T-helper 22 cell (primary cell): Measurements from ENCODE around the gene OGG1.
A peak's percentile ranks its signal among the peaks of the same experiment; 100 is the strongest.

Experiments
- DNase-seq: peaks from one replicate; pipeline ENCODE4 v3.0.0-alpha.2; 2020; ENCODE audit warnings: low read depth

The OGG1 gene

DNA sequence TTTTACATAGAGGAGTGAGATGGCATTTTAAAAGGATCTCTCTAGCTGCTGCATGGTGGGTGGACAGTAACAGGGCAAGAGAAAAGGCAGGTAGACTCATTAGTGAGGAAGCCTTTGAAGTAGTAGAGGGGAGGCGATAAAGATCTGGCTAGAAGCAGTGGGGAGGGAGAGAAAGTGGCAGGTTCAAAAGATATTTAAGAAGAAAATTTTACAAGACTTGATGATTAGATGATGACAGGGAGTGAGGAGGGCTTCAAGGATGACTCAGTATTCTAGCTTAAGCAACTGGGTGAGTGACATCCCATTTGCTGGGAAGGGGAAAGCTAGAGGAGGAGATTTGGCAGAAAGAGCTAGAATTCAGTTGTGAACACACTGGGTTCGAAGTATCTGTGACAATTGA is 22.0 kb upstream of the OGG1 start:
- DNase-seq = no peak

- DNase-seq = no peak
These were observed 20.3 kb upstream of the OGG1 start for GRCh38 chr3:9729419-9729818.

DNA sequence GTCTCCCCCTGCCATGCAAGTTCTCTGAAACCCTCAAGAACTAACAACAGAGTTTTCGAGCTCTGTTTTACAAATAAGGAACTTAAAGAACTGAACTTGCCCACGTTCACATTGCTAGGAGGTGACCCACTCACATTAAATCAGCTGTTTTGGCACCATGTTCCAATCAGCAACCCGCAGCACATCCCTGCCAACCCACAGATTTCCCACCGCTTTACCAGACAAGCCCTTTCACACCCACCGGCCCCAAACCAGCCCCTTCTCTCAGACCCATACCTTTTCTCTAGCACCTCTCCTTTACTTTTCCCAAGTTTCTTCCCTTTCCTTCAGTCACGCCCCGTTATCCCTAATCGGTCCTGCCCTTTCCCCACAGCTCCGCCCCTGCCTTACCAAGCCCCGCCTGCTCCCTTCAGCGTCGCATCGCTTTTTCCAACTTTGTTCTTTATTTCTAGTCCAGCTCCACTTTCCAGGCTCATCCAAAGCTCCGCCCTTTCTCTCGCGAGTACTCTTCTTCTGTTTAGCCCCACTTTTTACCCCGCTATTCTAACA is 19.0 kb upstream of the OGG1 start:
- no peak for DNase-seq

DNA sequence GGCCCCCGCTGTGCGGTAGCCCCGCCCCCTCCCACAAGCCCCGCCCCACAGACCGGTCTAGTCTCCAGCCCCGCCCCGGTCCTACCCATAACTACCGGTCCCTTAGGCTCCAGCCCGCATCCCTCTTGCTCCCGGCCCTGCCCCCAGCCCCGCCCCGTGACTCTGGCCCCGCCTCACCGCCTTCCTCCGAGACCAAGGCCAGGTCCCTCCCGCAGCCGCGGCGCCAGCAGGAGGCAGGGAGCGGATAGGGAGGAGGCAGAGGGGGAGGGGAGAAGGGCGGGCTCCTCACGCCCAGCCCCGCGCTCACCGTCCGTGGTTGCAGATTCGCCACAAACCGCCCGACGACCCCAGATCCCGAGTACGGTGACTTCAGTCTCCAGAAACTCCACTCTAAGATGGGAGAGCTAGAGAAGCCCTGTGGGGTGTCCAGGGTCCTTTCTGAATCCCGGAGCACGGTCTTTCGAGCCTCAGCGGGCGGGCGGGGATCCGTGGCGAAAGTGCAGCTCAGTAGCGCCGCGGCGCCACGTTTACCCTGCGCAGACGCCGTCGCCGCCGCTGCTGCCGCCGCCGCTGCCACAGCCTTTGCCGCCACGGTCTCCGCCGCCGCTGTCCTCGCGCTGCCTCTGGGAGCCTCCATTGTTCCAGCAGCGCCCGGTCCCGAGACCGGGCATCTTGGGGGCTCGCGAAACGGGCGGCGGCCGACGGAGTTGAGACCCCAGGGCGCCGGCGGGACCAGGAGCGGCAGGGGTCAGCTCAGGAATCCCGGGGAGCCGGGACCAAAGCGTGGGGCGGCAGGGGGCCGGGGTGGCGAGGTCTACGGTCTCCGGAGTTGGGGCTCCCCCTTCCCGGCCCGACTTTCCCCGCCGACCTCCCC is 18.3 kb upstream of the OGG1 start, which contains the start of gene BRPF1:
BRPF1 (plus strand) TSS at position 530 of the 874 bp plus-strand sequence. CDS start 2,406 bp downstream, outside the sequence.
- peak; percentile 100 for DNase-seq

- peak; percentile 23 for DNase-seq
These were observed 17.5 kb upstream of the OGG1 start for GRCh38 chr3:9732080-9732739.

- DNase-seq = no peak
These were observed 17.0 kb upstream of the OGG1 start for GRCh38 chr3:9732740-9733115.

GRCh38 chr3:9736831-9737230 is 12.9 kb upstream of the OGG1 start:
- no peak for DNase-seq

GRCh38 chr3:9739181-9739580 is 10.6 kb upstream of the OGG1 start:
- DNase-seq = no peak

DNA sequence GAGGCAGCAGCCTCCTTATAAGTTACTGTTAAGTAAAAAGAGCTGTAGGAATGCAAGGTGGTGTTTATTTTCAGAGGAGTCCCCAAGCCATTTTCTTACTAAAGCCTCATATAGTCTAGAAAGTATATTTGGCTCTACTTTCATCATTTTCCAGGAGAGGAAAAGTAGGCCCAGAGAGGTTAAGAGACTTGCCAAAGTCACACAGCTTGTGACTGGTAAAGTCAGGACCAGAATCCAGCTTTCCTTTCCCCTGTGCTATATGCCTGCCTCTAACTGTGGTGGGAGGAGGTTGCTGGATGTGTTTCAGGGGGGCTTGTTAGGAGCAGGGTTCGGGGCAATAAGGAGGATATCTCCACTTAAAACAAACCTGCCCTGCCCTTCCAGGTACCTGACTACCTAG is 7.2 kb upstream of the OGG1 start:
- no peak for DNase-seq

DNA sequence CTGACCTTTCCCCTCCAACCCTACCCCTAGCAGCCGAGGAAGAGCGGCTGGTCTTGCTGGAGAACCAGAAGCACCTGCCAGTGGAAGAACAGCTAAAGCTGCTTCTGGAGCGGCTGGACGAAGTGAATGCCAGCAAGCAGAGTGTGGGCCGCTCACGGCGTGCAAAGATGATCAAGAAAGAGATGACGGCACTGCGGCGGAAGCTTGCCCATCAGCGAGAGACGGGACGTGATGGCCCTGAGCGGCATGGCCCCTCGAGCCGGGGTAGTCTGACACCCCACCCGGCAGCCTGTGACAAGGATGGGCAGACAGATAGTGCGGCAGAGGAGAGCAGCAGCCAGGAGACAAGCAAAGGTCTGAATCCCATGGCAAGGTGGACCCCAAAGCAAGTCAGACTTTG is 6.2 kb upstream of the OGG1 start:
- no peak for DNase-seq

GRCh38 chr3:9744162-9744561 is 5.6 kb upstream of the OGG1 start:
- no peak for DNase-seq

GRCh38 chr3:9745521-9745920 is 4.2 kb upstream of the OGG1 start:
- DNase-seq = no peak

- DNase-seq = no peak
These were observed 3.4 kb upstream of the OGG1 start for GRCh38 chr3:9746330-9746729.

- no peak for DNase-seq
These were observed 2.5 kb upstream of the OGG1 start for GRCh38 chr3:9747267-9747666.

DNA sequence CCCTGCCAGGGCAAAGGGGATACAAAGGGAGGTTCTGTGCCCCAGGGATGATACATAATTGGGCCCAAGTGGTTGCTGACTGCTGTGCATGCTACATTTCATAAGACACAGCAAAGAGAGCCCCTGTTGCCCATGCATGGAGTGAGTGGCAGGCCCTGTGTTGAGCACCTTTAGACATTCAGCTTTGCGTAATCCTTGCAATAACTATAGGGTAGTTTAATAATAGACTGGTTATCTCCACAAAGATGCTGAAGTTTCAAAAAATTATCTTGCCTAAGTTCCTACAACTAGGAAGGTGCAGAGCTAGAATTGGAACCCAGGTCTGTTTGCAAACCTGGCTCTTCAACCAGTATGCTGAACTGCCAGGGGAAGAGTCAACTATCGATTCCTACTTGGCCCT is 1.7 kb upstream of the OGG1 start:
- DNase-seq = no peak

DNA sequence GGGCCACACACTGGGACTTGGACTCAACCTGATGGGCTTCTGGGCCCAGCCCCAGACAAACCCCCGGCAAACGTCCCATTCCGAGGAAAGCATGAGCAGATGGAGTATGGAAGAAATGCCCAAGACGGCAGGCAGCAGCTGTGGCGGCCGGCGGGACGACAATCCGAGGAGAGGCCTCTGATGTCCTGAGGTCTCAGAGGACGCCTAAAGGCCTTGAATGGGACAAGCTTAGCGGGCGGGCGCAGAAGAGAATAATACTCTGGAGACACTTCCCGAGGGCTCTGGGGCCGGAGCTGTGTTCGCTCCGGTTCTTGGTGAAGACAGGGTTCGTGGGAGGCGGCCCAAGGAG is 482 bp upstream of the OGG1 start:
- no peak for DNase-seq

DNA sequence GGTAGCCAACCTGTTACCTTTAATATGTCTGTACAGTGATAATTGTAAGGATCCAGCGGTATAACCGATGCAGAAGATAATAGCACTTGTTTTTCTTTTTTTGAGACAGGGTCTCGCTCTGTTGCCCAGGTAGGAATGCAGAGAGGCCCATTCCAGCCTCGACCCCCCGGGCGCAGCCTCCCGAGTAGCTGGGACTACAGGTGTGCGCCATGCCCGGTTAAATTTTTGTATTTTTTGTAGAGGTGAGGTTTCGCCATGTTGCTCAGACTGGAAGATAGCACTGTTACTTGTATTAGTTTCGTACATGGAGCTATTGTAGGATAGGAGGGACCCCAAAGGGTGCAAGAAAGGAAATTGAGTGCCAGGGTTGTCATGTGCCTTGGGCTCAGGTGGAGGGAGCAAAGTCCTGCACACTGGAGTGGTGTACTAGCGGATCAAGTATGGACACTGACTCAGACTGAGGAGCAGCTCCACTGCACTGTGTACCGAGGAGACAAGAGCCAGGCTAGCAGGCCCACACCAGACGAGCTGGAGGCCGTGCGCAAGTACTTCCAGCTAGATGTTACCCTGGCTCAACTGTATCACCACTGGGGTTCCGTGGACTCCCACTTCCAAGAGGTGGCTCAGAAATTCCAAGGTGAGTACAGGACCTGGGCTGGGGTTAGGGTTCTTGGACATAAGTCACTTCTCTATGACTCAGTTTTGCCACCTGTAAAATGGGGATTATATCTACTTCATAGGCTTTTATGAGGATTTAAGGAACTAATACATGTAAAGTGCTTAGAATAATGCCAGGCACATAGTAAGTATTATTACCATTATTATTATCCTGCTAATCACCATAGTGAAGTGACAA is 1.0 kb downstream of the OGG1 start:
- DNase-seq = no peak

- DNase-seq = no peak
These were observed 4.9 kb downstream of the OGG1 start for GRCh38 chr3:9754678-9755077.

- no peak for DNase-seq
These were observed 7.7 kb downstream of the OGG1 start for GRCh38 chr3:9757427-9757826.

DNA sequence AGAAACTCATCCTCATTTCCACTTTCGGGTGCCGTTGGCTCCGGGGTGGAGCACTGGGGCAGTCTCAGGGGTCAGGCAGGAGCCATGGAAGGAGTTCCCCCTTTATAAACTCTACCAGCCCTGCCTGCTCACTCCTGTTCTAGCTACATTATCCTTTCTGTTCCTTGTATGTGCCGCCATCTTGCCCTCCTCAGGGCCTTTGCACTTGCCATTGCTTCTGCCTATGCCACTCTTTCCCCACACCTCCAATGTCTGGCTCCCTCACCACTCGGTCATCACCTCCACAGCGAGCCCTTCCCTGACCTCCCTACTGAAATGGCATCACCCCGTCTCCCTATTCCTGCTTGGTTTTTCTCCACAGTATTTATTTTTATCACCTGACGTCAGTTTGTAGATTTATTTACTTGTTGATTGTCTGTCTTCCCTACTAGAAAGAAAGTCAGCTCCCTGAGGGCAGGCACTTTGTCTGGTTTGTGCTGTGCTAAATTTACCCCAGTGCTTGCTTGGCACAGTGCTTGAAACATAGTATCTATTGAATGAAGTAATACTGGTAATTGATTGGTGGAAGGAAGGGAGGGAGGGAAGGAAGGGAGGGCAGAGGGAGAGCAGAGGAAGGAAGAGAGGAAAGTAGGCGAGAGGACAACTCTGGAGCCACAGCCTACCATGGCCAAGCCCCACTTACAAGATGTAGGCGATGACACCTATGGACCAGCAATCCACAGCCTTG is 11.2 kb downstream of the OGG1 start:
- no peak for DNase-seq

- DNase-seq = no peak
These were observed 12.2 kb downstream of the OGG1 start for GRCh38 chr3:9761919-9762318.

- DNase-seq = no peak
These were observed 13.1 kb downstream of the OGG1 start for GRCh38 chr3:9762871-9763270.
